ENCODE measurements around the gene PTPN3. TPM values are rescaled to one million over a fixed set of nuclear protein-coding genes. Genes with fewer than 3 reads are reported as not detected.
A peak's percentile ranks its signal among the peaks of the same experiment; 100 is the strongest.

The PTPN3 gene
- total RNA-seq, 1 donor from 2014 or later: 4.9 TPM

- H3K36me3 Mint-ChIP-seq: peaks cover 4% of the 10 kb centered on the region
- no peak overlapping the region for H3K27ac Mint-ChIP-seq
- TF ChIP-seq CTCF (conservative IDR thresholded peaks at IDR 0.05): no peak
- no peak for DNase-seq (ENCODE audit: extremely low spot score, unreplicated experiment)
- H3K4me1 Mint-ChIP-seq (ENCODE audit: unreplicated experiment): peaks cover 7% of the 10 kb centered on the region
- H3K27me3 Mint-ChIP-seq: no peaks in the 10 kb centered on the region
- no peaks in the 10 kb centered on the region for H3K9me3 Mint-ChIP-seq
- H3K4me3 Mint-ChIP-seq: no peak overlapping the region
These were observed 69.3 kb downstream of the PTPN3 start for GRCh38 chr9:109428854-109429253.

- no peak overlapping the region for H3K27ac Mint-ChIP-seq
- TF ChIP-seq CTCF (conservative IDR thresholded peaks at IDR 0.05): no peak
These were observed 70.2 kb downstream of the PTPN3 start for GRCh38 chr9:109427886-109428285.

GRCh38 chr9:109426626-109427402 is 71.3 kb downstream of the PTPN3 start:
- no peak for DNase-seq (ENCODE audit: extremely low spot score, unreplicated experiment)
- no peak for TF ChIP-seq CTCF (conservative IDR thresholded peaks at IDR 0.05)
- no peak overlapping the region for H3K27ac Mint-ChIP-seq
- H3K27me3 Mint-ChIP-seq: no peaks in the 10 kb centered on the region
- H3K4me3 Mint-ChIP-seq: no peak overlapping the region
- no peaks in the 10 kb centered on the region for H3K9me3 Mint-ChIP-seq
- H3K36me3 Mint-ChIP-seq: no peaks in the 10 kb centered on the region
- peaks cover 17% of the 10 kb centered on the region for H3K4me1 Mint-ChIP-seq (ENCODE audit: unreplicated experiment)

More at GRCh38 chr9:109427886-109428285, 70.2 kb downstream of the PTPN3 start:
- H3K4me1 Mint-ChIP-seq (ENCODE audit: unreplicated experiment): peaks cover 13% of the 10 kb centered on the region
- DNase-seq (ENCODE audit: extremely low spot score, unreplicated experiment): no peak
- H3K36me3 Mint-ChIP-seq: peaks cover 4% of the 10 kb centered on the region
- no peaks in the 10 kb centered on the region for H3K27me3 Mint-ChIP-seq
- H3K9me3 Mint-ChIP-seq: no peaks in the 10 kb centered on the region
- H3K4me3 Mint-ChIP-seq: no peak overlapping the region

GRCh38 chr9:109424618-109425017 is 73.5 kb downstream of the PTPN3 start:
- DNase-seq (ENCODE audit: extremely low spot score, unreplicated experiment): no peak
- Mint-ChIP-seq H3K27me3 (no peaks in the 10 kb centered on the region), H3K36me3 (no peaks in the 10 kb centered on the region), H3K9me3 (no peaks in the 10 kb centered on the region), H3K4me3 (no peak overlapping the region), H3K27ac (no peak overlapping the region), H3K4me1 (ENCODE audit: unreplicated experiment) (peaks cover 31% of the 10 kb centered on the region)
- no peak for TF ChIP-seq CTCF (conservative IDR thresholded peaks at IDR 0.05)

- TF ChIP-seq CTCF (conservative IDR thresholded peaks at IDR 0.05): no peak
- Mint-ChIP-seq H3K27ac (peak overlapping the region; percentile 13), H3K4me3 (no peak overlapping the region), H3K27me3 (no peaks in the 10 kb centered on the region), H3K9me3 (no peaks in the 10 kb centered on the region), H3K4me1 (ENCODE audit: unreplicated experiment) (peaks cover 31% of the 10 kb centered on the region), H3K36me3 (no peaks in the 10 kb centered on the region)
- no peak for DNase-seq (ENCODE audit: extremely low spot score, unreplicated experiment)
These were observed 74.2 kb downstream of the PTPN3 start for GRCh38 chr9:109423877-109424276.
